ENCODE measurements around the gene UGT3A1.

DNA sequence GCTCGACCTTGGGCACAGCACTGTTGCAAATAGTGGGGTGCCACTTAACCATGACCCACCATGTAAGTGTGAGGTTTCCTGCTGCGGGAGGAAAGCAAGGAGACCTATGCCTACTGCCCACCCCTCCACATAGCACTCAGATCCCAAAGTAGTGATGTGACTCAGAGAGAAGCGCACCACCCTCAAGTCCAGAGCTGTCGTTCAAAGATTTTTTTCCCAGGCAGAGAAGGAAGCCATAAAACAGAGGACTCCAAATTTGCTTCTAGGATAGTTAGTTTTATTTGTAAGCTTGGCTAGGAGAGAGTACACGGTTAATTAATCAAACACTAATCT is 19.3 kb downstream of the UGT3A1 start:
- TF ChIP-seq, protein P1, sequence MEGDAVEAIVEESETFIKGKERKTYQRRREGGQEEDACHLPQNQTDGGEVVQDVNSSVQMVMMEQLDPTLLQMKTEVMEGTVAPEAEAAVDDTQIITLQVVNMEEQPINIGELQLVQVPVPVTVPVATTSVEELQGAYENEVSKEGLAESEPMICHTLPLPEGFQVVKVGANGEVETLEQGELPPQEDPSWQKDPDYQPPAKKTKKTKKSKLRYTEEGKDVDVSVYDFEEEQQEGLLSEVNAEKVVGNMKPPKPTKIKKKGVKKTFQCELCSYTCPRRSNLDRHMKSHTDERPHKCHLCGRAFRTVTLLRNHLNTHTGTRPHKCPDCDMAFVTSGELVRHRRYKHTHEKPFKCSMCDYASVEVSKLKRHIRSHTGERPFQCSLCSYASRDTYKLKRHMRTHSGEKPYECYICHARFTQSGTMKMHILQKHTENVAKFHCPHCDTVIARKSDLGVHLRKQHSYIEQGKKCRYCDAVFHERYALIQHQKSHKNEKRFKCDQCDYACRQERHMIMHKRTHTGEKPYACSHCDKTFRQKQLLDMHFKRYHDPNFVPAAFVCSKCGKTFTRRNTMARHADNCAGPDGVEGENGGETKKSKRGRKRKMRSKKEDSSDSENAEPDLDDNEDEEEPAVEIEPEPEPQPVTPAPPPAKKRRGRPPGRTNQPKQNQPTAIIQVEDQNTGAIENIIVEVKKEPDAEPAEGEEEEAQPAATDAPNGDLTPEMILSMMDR (conservative IDR thresholded peaks at IDR 0.05 in 1 of 2, IDR thresholded peaks at IDR 0.05 in 1 of 2; ENCODE audit: low read depth in 1 of 2, low read length in 2 of 2): no peak
- no peak for TF ChIP-seq EZH2 (IDR thresholded peaks at IDR 0.05; ENCODE audit: low read length, missing control alignments)
